ENCODE results near the gene SHBG.
A peak's percentile ranks its signal among the peaks of the same experiment; 100 is the strongest.
"Not testable (repeated sequence)": the region's sequence is repeated elsewhere in the genome, so short reads cannot be mapped to it uniquely, and the experiment has no call there.

SHBG gene

GRCh38 chr17:7634384-7634783, 4.4 kb downstream of the SHBG start:
- H3K4me3 ChIP-seq (replicated peaks; ENCODE audit: low read depth, low read length): no peak overlapping the region
- peak; percentile 63 for TF ChIP-seq CTCF (IDR thresholded peaks at IDR 0.05; ENCODE audit: low read depth, low read length, missing control alignments)
- DNase-seq (ENCODE audit: extremely low read depth, low read depth): no peak

GRCh38 chr17:7636163-7636562, 6.2 kb downstream of the SHBG start:
- no peak for DNase-seq (ENCODE audit: extremely low read depth, low read depth)
- no peak for TF ChIP-seq CTCF (IDR thresholded peaks at IDR 0.05; ENCODE audit: low read depth, low read length, missing control alignments)
- H3K4me3 ChIP-seq (replicated peaks; ENCODE audit: low read depth, low read length): no peak overlapping the region

GRCh38 chr17:7640783-7641182, 10.8 kb downstream of the SHBG start:
- no peak for TF ChIP-seq CTCF (IDR thresholded peaks at IDR 0.05; ENCODE audit: low read depth, low read length, missing control alignments)
- no peak overlapping the region for H3K4me3 ChIP-seq (replicated peaks; ENCODE audit: low read depth, low read length)
- DNase-seq (ENCODE audit: extremely low read depth, low read depth): no peak

- DNase-seq (ENCODE audit: extremely low read depth, low read depth); H3K4me3 ChIP-seq (replicated peaks; ENCODE audit: low read depth, low read length): not testable (repeated sequence)
Measured at GRCh38 chr17:7641635-7642034, 11.7 kb downstream of the SHBG start.

GRCh38 chr17:7644775-7645174, 14.8 kb downstream of the SHBG start:
- no peak for DNase-seq (ENCODE audit: extremely low read depth, low read depth)
- no peak overlapping the region for H3K4me3 ChIP-seq (replicated peaks; ENCODE audit: low read depth, low read length)
- no peak for TF ChIP-seq CTCF (IDR thresholded peaks at IDR 0.05; ENCODE audit: low read depth, low read length, missing control alignments)

- no peak overlapping the region for H3K4me3 ChIP-seq (replicated peaks; ENCODE audit: low read depth, low read length)
- no peak for TF ChIP-seq CTCF (IDR thresholded peaks at IDR 0.05; ENCODE audit: low read depth, low read length, missing control alignments)
- DNase-seq (ENCODE audit: extremely low read depth, low read depth): no peak
Measured at GRCh38 chr17:7646457-7646856, 16.5 kb downstream of the SHBG start.

GRCh38 chr17:7647018-7647417, 17.1 kb downstream of the SHBG start:
- DNase-seq (ENCODE audit: extremely low read depth, low read depth): no peak
- TF ChIP-seq CTCF (IDR thresholded peaks at IDR 0.05; ENCODE audit: low read depth, low read length, missing control alignments): no peak
- H3K4me3 ChIP-seq (replicated peaks; ENCODE audit: low read depth, low read length): no peak overlapping the region

Measured in HFF-Myc (cell line).